ENCODE data around the gene ZNF532.
A peak's percentile ranks its signal among the peaks of the same experiment; 100 is the strongest.
"Not testable (repeated sequence)": the region's sequence is repeated elsewhere in the genome, so short reads cannot be mapped to it uniquely, and the experiment has no call there.

The ZNF532 gene

GRCh38 chr18:58864146-58865032, at the start of gene ZNF532:
TSS of gene ZNF532 (plus strand) at chr18:58864877. CDS start in a region left out here.
- H3K4me1 Mint-ChIP-seq, result peaks cover 36% of the 10 kb centered on the region
- peak within 1 kb of the TSS; percentile 77 for H3K4me3 Mint-ChIP-seq
- H3K27ac Mint-ChIP-seq, result peak within 1 kb of the TSS; percentile 97
- H3K27me3 Mint-ChIP-seq, result no peaks in the 10 kb centered on the region
- peaks cover 36% of the 10 kb centered on the region for H3K36me3 Mint-ChIP-seq
- peaks cover 5% of the 10 kb centered on the region for H3K9me3 Mint-ChIP-seq
- DNase-seq (ENCODE audit: low spot score in 2 of 2) (no peak), ATAC-seq (ENCODE audit: low read depth) (peak; percentile 13)

DNA sequence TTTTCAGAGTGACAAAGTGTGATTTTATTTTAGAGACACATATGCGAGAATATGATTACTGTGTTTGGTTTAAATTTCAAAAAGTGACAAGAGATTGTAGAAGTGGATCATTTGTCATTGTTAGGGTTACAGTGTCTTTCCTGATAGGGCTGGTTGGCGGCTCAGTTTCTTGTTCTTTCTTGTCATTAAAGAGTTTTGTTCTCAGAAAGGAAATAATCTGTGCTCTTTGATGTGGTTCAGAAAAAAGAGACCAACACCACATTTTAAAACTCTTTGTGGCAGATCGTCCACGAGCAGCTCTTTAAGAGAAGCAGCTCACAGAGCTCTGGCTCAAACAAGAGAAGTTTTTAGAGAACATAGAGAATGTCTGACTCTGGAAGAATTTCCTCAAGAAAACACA, 45.6 kb upstream of the ZNF532 start:
- no peak overlapping the region for H3K27ac Mint-ChIP-seq
- peaks cover 13% of the 10 kb centered on the region for H3K36me3 Mint-ChIP-seq
- peaks cover 4% of the 10 kb centered on the region for H3K27me3 Mint-ChIP-seq
- DNase-seq (ENCODE audit: low spot score in 2 of 2), result no peak
- H3K4me1 Mint-ChIP-seq, result no peaks in the 10 kb centered on the region
- ATAC-seq (ENCODE audit: low read depth), result peak; percentile 37
- H3K4me3 Mint-ChIP-seq, result no peak overlapping the region
- H3K9me3 Mint-ChIP-seq, result peaks cover 6% of the 10 kb centered on the region

GRCh38 chr18:58820251-58820650, 44.4 kb upstream of the ZNF532 start:
- Mint-ChIP-seq H3K4me3 (no peak overlapping the region), H3K36me3 (peaks cover 6% of the 10 kb centered on the region), H3K4me1 (no peaks in the 10 kb centered on the region), H3K9me3 (peaks cover under 1% of the 10 kb centered on the region), H3K27ac (peak overlapping the region; percentile 6), H3K27me3 (peaks cover 2% of the 10 kb centered on the region)
- ATAC-seq (ENCODE audit: low read depth) (no peak), DNase-seq (ENCODE audit: low spot score in 2 of 2) (no peak)

GRCh38 chr18:58822944-58823343, 41.7 kb upstream of the ZNF532 start:
- Mint-ChIP-seq H3K4me1 (peaks cover 2% of the 10 kb centered on the region), H3K9me3 (no peaks in the 10 kb centered on the region), H3K36me3 (peaks cover 4% of the 10 kb centered on the region), H3K27me3 (peaks cover 2% of the 10 kb centered on the region), H3K27ac (no peak overlapping the region), H3K4me3 (no peak overlapping the region)
- DNase-seq (ENCODE audit: low spot score in 2 of 2) (no peak), ATAC-seq (ENCODE audit: low read depth) (no peak)

- DNase-seq (ENCODE audit: low spot score in 2 of 2), result no peak
- H3K4me1 Mint-ChIP-seq, result peaks cover 2% of the 10 kb centered on the region
- peaks cover 2% of the 10 kb centered on the region for H3K27me3 Mint-ChIP-seq
- no peak for ATAC-seq (ENCODE audit: low read depth)
- no peaks in the 10 kb centered on the region for H3K9me3 Mint-ChIP-seq
- no peak overlapping the region for H3K27ac Mint-ChIP-seq
- peaks cover 4% of the 10 kb centered on the region for H3K36me3 Mint-ChIP-seq
- H3K4me3 Mint-ChIP-seq, result no peak overlapping the region
Measured at GRCh38 chr18:58823412-58823811, 41.3 kb upstream of the ZNF532 start.

- H3K4me3 Mint-ChIP-seq; H3K4me1 Mint-ChIP-seq; DNase-seq (ENCODE audit: low spot score in 2 of 2); ATAC-seq (ENCODE audit: low read depth); H3K36me3 Mint-ChIP-seq; H3K9me3 Mint-ChIP-seq; H3K27me3 Mint-ChIP-seq; H3K27ac Mint-ChIP-seq: not testable (repeated sequence)
Measured at GRCh38 chr18:58826926-58827325, 37.8 kb upstream of the ZNF532 start.

- DNase-seq (ENCODE audit: low spot score in 2 of 2) (no peak), ATAC-seq (ENCODE audit: low read depth) (no peak)
- H3K27me3 Mint-ChIP-seq, result no peaks in the 10 kb centered on the region
- H3K9me3 Mint-ChIP-seq, result no peaks in the 10 kb centered on the region
- no peak overlapping the region for H3K4me3 Mint-ChIP-seq
- peaks cover 2% of the 10 kb centered on the region for H3K4me1 Mint-ChIP-seq
- no peak overlapping the region for H3K27ac Mint-ChIP-seq
- peaks cover 4% of the 10 kb centered on the region for H3K36me3 Mint-ChIP-seq
Measured at GRCh38 chr18:58827428-58827827, 37.2 kb upstream of the ZNF532 start.

GRCh38 chr18:58827886-58828285, 36.8 kb upstream of the ZNF532 start:
- Mint-ChIP-seq H3K36me3 (peaks cover 2% of the 10 kb centered on the region), H3K4me3 (no peak overlapping the region), H3K4me1 (peaks cover 2% of the 10 kb centered on the region), H3K27ac (no peak overlapping the region), H3K27me3 (no peaks in the 10 kb centered on the region), H3K9me3 (no peaks in the 10 kb centered on the region)
- DNase-seq (ENCODE audit: low spot score in 2 of 2) (no peak), ATAC-seq (ENCODE audit: low read depth) (no peak)

- Mint-ChIP-seq H3K27ac (no peak overlapping the region), H3K27me3 (no peaks in the 10 kb centered on the region), H3K36me3 (peaks cover 2% of the 10 kb centered on the region), H3K4me3 (no peak overlapping the region), H3K4me1 (peaks cover 2% of the 10 kb centered on the region), H3K9me3 (no peaks in the 10 kb centered on the region)
- ATAC-seq (ENCODE audit: low read depth) (no peak), DNase-seq (ENCODE audit: low spot score in 2 of 2) (no peak)
Measured at GRCh38 chr18:58828399-58829121, 36.1 kb upstream of the ZNF532 start.

- Mint-ChIP-seq H3K4me3 (no peak overlapping the region), H3K4me1 (peaks cover 2% of the 10 kb centered on the region), H3K36me3 (peaks cover 2% of the 10 kb centered on the region), H3K9me3 (no peaks in the 10 kb centered on the region), H3K27me3 (no peaks in the 10 kb centered on the region), H3K27ac (no peak overlapping the region)
- no peak for DNase-seq (ENCODE audit: low spot score in 2 of 2)
- ATAC-seq (ENCODE audit: low read depth), result no peak
Measured at GRCh38 chr18:58829263-58829662, 35.4 kb upstream of the ZNF532 start.

- not testable (repeated sequence) for H3K27me3 Mint-ChIP-seq; DNase-seq (ENCODE audit: low spot score in 2 of 2); H3K36me3 Mint-ChIP-seq; ATAC-seq (ENCODE audit: low read depth); H3K4me1 Mint-ChIP-seq; H3K9me3 Mint-ChIP-seq; H3K4me3 Mint-ChIP-seq; H3K27ac Mint-ChIP-seq
Measured at GRCh38 chr18:58829886-58830285, 34.8 kb upstream of the ZNF532 start.

DNA sequence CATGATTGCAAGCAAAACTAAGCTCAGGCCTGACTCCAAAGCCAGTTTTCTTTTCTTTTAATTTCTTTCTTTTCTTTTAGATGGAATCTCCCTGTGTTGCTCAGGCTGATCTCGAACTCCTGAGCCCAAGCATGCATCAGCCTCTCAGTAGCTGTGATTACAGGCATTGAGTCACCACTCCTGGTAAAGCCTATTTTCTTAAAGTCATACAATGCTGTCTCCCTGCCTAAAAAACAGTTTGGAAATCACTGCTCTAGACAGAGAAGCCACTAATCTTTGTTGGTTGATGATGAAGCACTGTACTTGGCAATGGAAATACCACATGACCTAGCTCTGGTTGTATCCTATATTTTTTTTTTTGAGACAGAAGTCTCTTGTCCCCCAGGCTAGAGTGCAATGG, 33.1 kb upstream of the ZNF532 start:
- no peaks in the 10 kb centered on the region for H3K27me3 Mint-ChIP-seq
- no peak overlapping the region for H3K27ac Mint-ChIP-seq
- no peaks in the 10 kb centered on the region for H3K4me1 Mint-ChIP-seq

DNA sequence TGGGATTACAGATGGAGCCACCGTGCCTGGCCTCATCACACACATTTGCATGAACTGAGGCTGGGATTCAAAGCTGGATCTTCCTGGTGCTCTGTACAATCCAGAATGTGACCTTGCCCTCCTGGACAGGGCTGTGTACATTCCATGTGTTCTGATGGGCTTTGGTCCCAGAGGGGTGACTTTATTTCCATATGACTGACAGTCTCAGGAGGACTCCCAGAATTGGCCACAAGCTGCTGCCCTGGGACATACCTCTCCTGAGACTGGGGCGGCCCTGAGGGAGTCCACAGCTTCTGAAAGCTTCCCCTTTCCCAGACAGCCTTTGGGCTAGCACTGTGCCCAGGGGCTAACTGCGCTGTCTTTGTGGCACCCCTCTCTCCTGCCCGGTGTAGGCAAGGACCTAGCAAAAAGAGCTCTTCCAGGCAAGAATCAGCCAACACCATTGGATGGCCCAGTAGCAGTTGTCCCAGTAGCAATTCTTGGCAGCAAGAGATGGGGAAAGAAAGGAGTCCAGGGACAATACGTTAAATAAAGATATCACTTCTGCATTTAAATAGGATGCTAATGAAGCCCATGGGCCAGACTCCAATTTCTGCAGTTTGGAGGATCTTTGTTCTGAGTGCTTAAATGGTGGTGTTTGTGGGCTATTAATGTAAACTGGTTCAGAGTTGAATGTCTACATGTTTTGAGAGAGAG, 26.4 kb upstream of the ZNF532 start:
- H3K4me3 Mint-ChIP-seq, result no peak overlapping the region
- H3K4me1 Mint-ChIP-seq, result no peaks in the 10 kb centered on the region
- no peak for ATAC-seq (ENCODE audit: low read depth)
- no peak for DNase-seq (ENCODE audit: low spot score in 2 of 2)
- H3K27ac Mint-ChIP-seq, result no peak overlapping the region
- no peaks in the 10 kb centered on the region for H3K27me3 Mint-ChIP-seq
- no peaks in the 10 kb centered on the region for H3K36me3 Mint-ChIP-seq
- H3K9me3 Mint-ChIP-seq, result no peaks in the 10 kb centered on the region

More for the DNA sequence above, 33.1 kb upstream of the ZNF532 start:
- peaks cover 2% of the 10 kb centered on the region for H3K36me3 Mint-ChIP-seq
- no peaks in the 10 kb centered on the region for H3K9me3 Mint-ChIP-seq
- no peak for ATAC-seq (ENCODE audit: low read depth)
- H3K4me3 Mint-ChIP-seq, result no peak overlapping the region
- no peak for DNase-seq (ENCODE audit: low spot score in 2 of 2)

DNA sequence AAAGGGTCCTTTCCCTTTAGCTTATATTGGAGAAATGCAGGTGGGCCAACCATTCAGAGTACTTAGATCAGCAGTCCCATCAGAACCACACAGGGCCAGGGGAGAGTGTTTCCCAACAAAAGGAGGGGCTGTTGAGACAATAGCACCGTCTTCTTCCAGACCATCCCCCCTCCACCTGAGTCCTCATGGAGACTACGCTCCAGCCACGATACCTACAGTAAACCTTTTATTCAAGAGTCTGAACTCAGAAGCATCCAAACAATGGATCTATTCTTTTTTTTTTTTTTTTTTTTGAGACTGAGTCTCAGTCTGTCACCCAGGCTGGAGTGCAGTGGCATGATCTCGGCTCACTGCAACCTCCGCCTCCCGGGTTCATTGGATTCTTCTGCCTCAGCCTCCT, 25.7 kb upstream of the ZNF532 start:
- ATAC-seq (ENCODE audit: low read depth) (no peak), DNase-seq (ENCODE audit: low spot score in 2 of 2) (no peak)
- Mint-ChIP-seq H3K9me3 (no peaks in the 10 kb centered on the region), H3K27ac (no peak overlapping the region), H3K36me3 (no peaks in the 10 kb centered on the region), H3K27me3 (no peaks in the 10 kb centered on the region), H3K4me3 (no peak overlapping the region), H3K4me1 (no peaks in the 10 kb centered on the region)

Data from memory B cell (primary cell).